HG03095 (cell line): Measurements from ENCODE around the gene LONP1.
"Not testable (repeated sequence)": the region's sequence is repeated elsewhere in the genome, so short reads cannot be mapped to it uniquely, and the experiment has no call there.

Experiments used
- ATAC-seq: cut with Tn5 transposase; IDR thresholded peaks from one replicate; pipeline ENCODE4 v1.9.1; 2021; ENCODE audit warnings: moderate library complexity; ENCODE audit not compliant: unreplicated experiment

LONP1 gene

GRCh38 chr19:5719961-5720790 is at the start of gene LONP1, which contains the start of gene CATSPERD:
TSS of gene LONP1 (minus strand) at chr19:5720146. CDS start at chr19:5720132, 14 bp downstream.
TSS of gene CATSPERD (plus strand) at chr19:5720637. CDS start at chr19:5720738, 101 bp downstream.
- ATAC-seq: peak; percentile 83

GRCh38 chr19:5767949-5768348 is 48.0 kb upstream of the LONP1 start:
- no peak for ATAC-seq

- ATAC-seq: no peak
Observed at GRCh38 chr19:5765220-5765619, 45.3 kb upstream of the LONP1 start.

GRCh38 chr19:5762608-5763217 is 42.8 kb upstream of the LONP1 start:
- no peak for ATAC-seq

GRCh38 chr19:5753743-5754142 is 33.8 kb upstream of the LONP1 start:
- no peak for ATAC-seq

GRCh38 chr19:5751709-5752108 is 31.8 kb upstream of the LONP1 start:
- ATAC-seq: no peak

- no peak for ATAC-seq
Observed at GRCh38 chr19:5749505-5749904, 29.6 kb upstream of the LONP1 start.

GRCh38 chr19:5748920-5749319 is 29.0 kb upstream of the LONP1 start:
- ATAC-seq: not testable (repeated sequence)

- ATAC-seq: not testable (repeated sequence)
Observed at GRCh38 chr19:5744999-5745398, 25.1 kb upstream of the LONP1 start.

- no peak for ATAC-seq
Observed at GRCh38 chr19:5743630-5744029, 23.7 kb upstream of the LONP1 start.

GRCh38 chr19:5742051-5742450 is 22.1 kb upstream of the LONP1 start:
- ATAC-seq: no peak

GRCh38 chr19:5738423-5738822 is 18.5 kb upstream of the LONP1 start:
- no peak for ATAC-seq

- not testable (repeated sequence) for ATAC-seq
Observed at GRCh38 chr19:5733172-5733571, 13.2 kb upstream of the LONP1 start.

GRCh38 chr19:5727453-5728050 is 7.6 kb upstream of the LONP1 start:
- ATAC-seq: no peak

GRCh38 chr19:5719274-5719960 is 529 bp downstream of the LONP1 start:
- ATAC-seq: peak; percentile 9

GRCh38 chr19:5718579-5719273 is 1.2 kb downstream of the LONP1 start:
- ATAC-seq: no peak

GRCh38 chr19:5718037-5718578 is 1.8 kb downstream of the LONP1 start:
- no peak for ATAC-seq

- ATAC-seq: no peak
Observed at GRCh38 chr19:5717215-5717935, 2.6 kb downstream of the LONP1 start.

GRCh38 chr19:5714816-5715215 is 5.1 kb downstream of the LONP1 start:
- ATAC-seq: no peak

GRCh38 chr19:5713228-5713627 is 6.7 kb downstream of the LONP1 start:
- ATAC-seq: no peak
